HCT116 (cell line): ENCODE data around the gene RALGPS2. TPM values are rescaled to one million over a fixed set of nuclear protein-coding genes. Genes with fewer than 3 reads are reported as not detected.

ENCODE experiments used
- ATAC-seq: fragments of 200-7000 bp; cut with Tn5 transposase; 2 replicates; pipeline ENCODE4 v1.9.1; 2020; ENCODE audit warnings: mild to moderate bottlenecking, moderate library complexity
- BruUV-seq: library from RNA; stranded (reverse); fragments of 400-500 nt; replicated peaks from 2 replicates; lab custom pipeline; 2021; lab: Mats Ljungman, UMichigan
- CTCF ChIA-PET: fragments of 300-600 bp; sonication (Branson Sonifier 250); formaldehyde crosslinking; loops from one replicate; lab custom pipeline; 2021; ENCODE audit warnings: antibody characterized with exemption; lab: Charles Lee
- POLR2A ChIA-PET: fragments of 300-600, 350-600 bp; sonication (Branson Sonifier 250); formaldehyde crosslinking; loops from one replicate; lab custom pipeline; 2021; ENCODE audit warnings: antibody characterized with exemption; lab: Charles Lee
- RAD21 ChIA-PET, 2 experiments: fragments of 300-600 bp; sonication (Branson Sonifier 250); formaldehyde crosslinking; loops; one replicate each; lab custom pipeline; 2023; ENCODE audit warnings: low total read pairs in 2 of 2; ENCODE audit not compliant: uncharacterized antibody in 2 of 2, unreplicated experiment in 2 of 2, low non-redundant PET in 1 of 2; lab: Charles Lee
- DNase-seq: peaks from one replicate; pipeline ENCODE4 v3.0.0-alpha.2; 2010; ENCODE audit warnings: low read depth, low spot score
- H2AFZ ChIP-seq: fragments of 200-600 bp; shearing (Covaris generic), sonication (generic); 2 replicates; pipeline ENCODE4 v1.6.1; 2017; ENCODE audit warnings: low read depth, mixed run types, mixed read lengths, antibody characterized with exemption, low read length; ENCODE audit not compliant: poor library complexity, severe bottlenecking
- H3K27ac ChIP-seq: 2 replicates; pipeline ENCODE4 v1.5.1; 2012; ENCODE audit warnings: low read depth, low read length
- H3K27me3 ChIP-seq: fragments of 200-600 bp; sonication (generic); 2 replicates; pipeline ENCODE4 v1.6.1; 2016; ENCODE audit warnings: mixed run types, low read length, mixed read lengths; ENCODE audit not compliant: insufficient read depth
- H3K36me3 ChIP-seq, 2 experiments: fragments of 200-500 bp in 1 of 2; fragments of 200-600 bp in 1 of 2; sonication (Bioruptor generic) in 1 of 2; sonication (generic) in 1 of 2; 2 replicates each; pipeline versions ENCODE4 v1.5.1 to v1.6.1; 2014 to 2016; ENCODE audit warnings: low read length in 2 of 2, inconsistent platforms in 1 of 2, mixed read lengths in 1 of 2, mixed run types in 1 of 2; ENCODE audit not compliant: insufficient read depth in 2 of 2, control insufficient read depth in 1 of 2
- H3K4me1 ChIP-seq, 2 experiments: fragments of 200-600 bp in 1 of 2; sonication (generic) in 1 of 2; 2 replicates each; pipeline versions ENCODE4 v1.5.1 to v1.6.1; 2012 to 2017; ENCODE audit warnings: low read length in 2 of 2, inconsistent platforms in 1 of 2, mild to moderate bottlenecking in 1 of 2, mixed read lengths in 1 of 2, mixed run types in 1 of 2, moderate library complexity in 1 of 2; ENCODE audit not compliant: insufficient read depth in 2 of 2, control insufficient read depth in 1 of 2
- H3K4me2 ChIP-seq: fragments of 200-600 bp; sonication (generic); 2 replicates; pipeline ENCODE4 v1.6.1; 2017; ENCODE audit warnings: mixed run types, low read length, mixed read lengths
- H3K4me3 ChIP-seq, 2 experiments: fragments of 200-600 bp in 1 of 2; sonication (generic) in 1 of 2; replicated peaks in 1 of 2; 2 replicates each; pipeline ENCODE4 v1.5.1; 2011 to 2016; ENCODE audit warnings: low read length in 2 of 2, control low read depth in 1 of 2, low read depth in 1 of 2, mild to moderate bottlenecking in 1 of 2, mixed read lengths in 1 of 2, mixed run types in 1 of 2
- H3K79me2 ChIP-seq: fragments of 200-600 bp; sonication (generic); 2 replicates; pipeline ENCODE4 v1.6.1; 2017; ENCODE audit warnings: mild to moderate bottlenecking, mixed run types, low read length, moderate library complexity, mixed read lengths; ENCODE audit not compliant: insufficient read depth
- H3K9ac ChIP-seq: fragments of 200-600 bp; sonication (generic); 2 replicates; pipeline ENCODE4 v1.6.1; 2016; ENCODE audit warnings: low read length, mixed read lengths
- H3K9me2 ChIP-seq: fragments of 200-600 bp; sonication (generic), shearing (Covaris generic); 2 replicates; pipeline ENCODE4 v1.6.1; 2017; ENCODE audit warnings: mixed run types, mild to moderate bottlenecking, moderate library complexity; ENCODE audit not compliant: insufficient read depth
- H3K9me3 ChIP-seq, 2 experiments: fragments of 200-500 bp in 1 of 2; fragments of 200-600 bp in 1 of 2; sonication (Bioruptor generic) in 1 of 2; sonication (generic) in 1 of 2; 2 replicates each; pipeline ENCODE4 v1.6.1; 2014 to 2017; ENCODE audit warnings: low read length in 2 of 2, mixed read lengths in 2 of 2, inconsistent platforms in 1 of 2, low read depth in 1 of 2, mild to moderate bottlenecking in 1 of 2, mixed run types in 1 of 2, moderate library complexity in 1 of 2; ENCODE audit not compliant: control insufficient read depth in 1 of 2, insufficient read depth in 1 of 2
- H4K20me1 ChIP-seq: fragments of 200-600 bp; sonication (generic), shearing (Covaris generic); 2 replicates; pipeline ENCODE4 v1.6.1; 2017; ENCODE audit warnings: mixed run types, mild to moderate bottlenecking, moderate library complexity; ENCODE audit not compliant: insufficient read depth
- CBX3 ChIP-seq: IDR thresholded peaks from 2 replicates; pipeline ENCODE4 v1.6.1; 2012; ENCODE audit warnings: low read depth
- EGR1 ChIP-seq: IDR thresholded peaks from 2 replicates; pipeline ENCODE4 v1.6.1; 2012; ENCODE audit warnings: low read depth
- POLR2AphosphoS5 ChIP-seq: IDR thresholded peaks from 2 replicates; pipeline ENCODE4 v1.6.1; 2011; ENCODE audit warnings: mild to moderate bottlenecking, low read depth, low read length, moderate library complexity
- SP1 ChIP-seq: IDR thresholded peaks from 2 replicates; pipeline ENCODE4 v1.6.1; 2012; ENCODE audit warnings: low read depth
- SRF ChIP-seq: IDR thresholded peaks from 2 replicates; pipeline ENCODE4 v1.6.1; 2012; ENCODE audit warnings: low read depth
- ZNF274 ChIP-seq: fragments of 200-500 bp; sonication (Bioruptor generic); IDR thresholded peaks from 2 replicates; pipeline ENCODE4 v1.6.1; 2014; ENCODE audit warnings: mild to moderate bottlenecking, low read depth, low read length, inconsistent platforms
- intact Hi-C: fragments of 100-400 bp; cut with micrococcal nuclease; formaldehyde crosslinking; loops from 2 replicates; pipeline ENCODE4 v1.10.0; 2022
- total RNA-seq: library from RNA; stranded (reverse); gene quantifications from one replicate; pipeline ENCODE4 v1.2.1, GENCODE V29; 2021; ENCODE audit not compliant: unreplicated experiment

The RALGPS2 gene
- total RNA-seq, 1 experiment from 2014 or later: 25.6 TPM

DNA sequence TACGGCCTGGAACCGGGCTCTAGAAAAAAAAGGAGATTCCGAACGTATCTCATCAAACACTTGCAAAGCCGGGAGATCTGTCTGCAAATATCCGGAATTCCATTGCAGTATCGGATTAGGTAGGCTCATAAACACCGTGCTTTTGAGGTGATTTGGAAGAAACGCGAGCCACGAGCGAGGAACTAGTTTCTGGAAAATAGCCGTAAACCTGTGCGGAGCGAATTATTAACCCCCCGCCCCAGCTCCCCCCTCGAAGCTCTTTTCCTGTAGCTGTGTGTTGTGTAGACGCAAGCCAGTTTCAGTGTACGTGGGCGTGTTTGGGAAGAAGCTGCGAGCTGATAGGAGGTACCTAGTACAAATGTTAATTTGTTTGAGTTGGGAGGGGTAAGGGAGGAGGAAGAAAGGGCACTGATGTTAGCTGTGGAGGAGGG lies 1.1 kb downstream of the RALGPS2 start (continued):
- no peak for TF ChIP-seq SRF
- TF ChIP-seq ZNF274: no peak

DNA sequence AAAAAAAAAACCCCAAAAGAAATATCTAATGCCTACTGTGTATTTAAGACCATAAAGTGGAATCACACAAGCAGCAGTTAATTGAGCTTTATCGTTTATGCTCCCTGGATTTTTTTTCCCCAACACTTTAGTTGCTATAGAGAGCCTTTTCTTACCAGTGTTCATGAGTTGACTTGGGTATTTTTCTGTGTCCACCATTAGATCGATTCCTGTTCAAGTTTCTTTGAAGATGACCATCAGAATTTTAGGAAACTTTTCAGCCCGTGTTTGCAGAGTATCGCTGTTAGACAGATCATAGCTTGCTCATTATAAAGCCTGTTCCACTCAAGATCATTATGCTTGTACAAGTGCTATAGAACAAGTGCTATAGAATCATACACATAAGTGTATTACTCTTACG lies 1.5 kb downstream of the RALGPS2 start:
- Histone ChIP-seq H4K20me1 (no peaks in the 10 kb centered on the region), H2AFZ (no peak overlapping the region), H3K4me1 (peaks cover 12 to 25% of the 10 kb centered on the region in 2 experiments; a peak in 3 of 4 replicates), H3K9ac (peak overlapping the region; percentile 73; the same call in 1 of the 2 replicates), H3K79me2 (peaks cover 29% of the 10 kb centered on the region), H3K27ac (peak overlapping the region; percentile 82), H3K36me3 (no peaks in the 10 kb centered on the region), H3K4me3 (peak overlapping the region; percentile 55 to 63), H3K4me2 (peak overlapping the region; percentile 76), H3K27me3 (no peaks in the 10 kb centered on the region), H3K9me3 (no peaks in the 10 kb centered on the region), H3K9me2 (no peaks in the 10 kb centered on the region)
- no peak for ATAC-seq
- ChIA-PET CTCF (interaction anchor here (0.8 to 1.8 kb wide), 2 partner anchors 27 to 276 kb away, joined by 3 to 5 read pairs; no protein-coding TSS in a partner anchor), RAD21 (no interaction called here), POLR2A (interaction anchor here (1.1 kb wide), 1 partner anchor 8 kb away, joined by 4 read pairs; no protein-coding TSS in a partner anchor)
- BruUV-seq: TSS peak; percentile 61
- intact Hi-C loops: loop anchor here (2.0 kb wide), 1 partner anchor 184 kb away; no protein-coding TSS in a partner anchor
- DNase-seq: no peak
- no peak for TF ChIP-seq EGR1
- 0 out of 2 replicates have a peak, but pooled peaks have one; percentile 6 for TF ChIP-seq CBX3
- peak; percentile 2; the same call in 1 of the 2 replicates for TF ChIP-seq SP1
- TF ChIP-seq POLR2AphosphoS5: no peak
